ENCODE results near the gene ANKS1B. TPM values are rescaled to one million over a fixed set of nuclear protein-coding genes. Genes with fewer than 3 reads are reported as not detected.

Gene ANKS1B
- not detected in 2 replicates for total RNA-seq

GRCh38 chr12:99984271-99985128, at the start of gene ANKS1B:
TSS of gene ANKS1B (minus strand) at chr12:99984936. CDS start at chr12:99984237, 699 bp downstream.

GRCh38 chr12:99647453-99647852, 337.3 kb downstream of the ANKS1B start, which contains the start of gene GARIN6:
TSS of gene GARIN6 (plus strand) at chr12:99647753. CDS start at chr12:99648175, 422 bp downstream.

Other genes with a start within 250 kb of the ANKS1B start
- 9.2 and 10.4 TPM in 2 replicates for gene BLTP3B, start 157.9 kb upstream of the ANKS1B start, total RNA-seq
- gene ACTR6, start 215.9 kb upstream of the ANKS1B start, total RNA-seq = 17.6 and 19.8 TPM in 2 replicates